A673 (cell line): ENCODE measurements around the gene DLG2.

Source experiments
- CTCF ChIP-seq: fragments of 300-800, 200-600 bp; sonication (generic); conservative IDR thresholded peaks from 2 replicates; pipeline ENCODE4 v1.5.1; 2017; ENCODE audit warnings: low read depth, mild to moderate bottlenecking, antibody characterized with exemption, low read length, moderate library complexity, mixed read lengths
- EZH2 ChIP-seq: fragments of 200-600 bp; sonication (generic); IDR thresholded peaks from 2 replicates; pipeline ENCODE4 v1.6.1; 2017; ENCODE audit warnings: borderline replicate concordance, low read depth, mild to moderate bottlenecking, mixed read lengths, antibody characterized with exemption, low read length; ENCODE audit not compliant: poor library complexity, severe bottlenecking

DNA sequence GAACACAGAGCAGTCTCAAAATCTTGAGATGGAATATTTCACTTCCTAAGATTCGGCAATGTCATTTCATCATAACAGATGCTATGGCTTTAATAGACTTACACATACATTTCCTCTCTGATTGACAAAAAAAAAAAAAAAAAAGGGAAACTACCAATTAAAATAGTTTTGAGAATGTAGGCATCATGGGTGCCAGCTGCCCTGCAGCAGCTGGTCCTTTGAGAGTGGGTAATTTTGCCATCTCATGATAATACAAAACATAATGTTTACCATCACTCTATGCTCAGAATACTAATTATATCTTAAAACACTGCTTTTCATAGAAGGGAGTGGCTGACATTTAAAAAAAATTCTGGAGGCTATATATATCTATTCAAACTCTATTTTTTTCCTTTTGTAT lies 1565.4 kb downstream of the DLG2 start:
- TF ChIP-seq CTCF (no peak), EZH2 (no peak)
